AG04449 (cell line): ENCODE data around the gene ERO1B.

ENCODE experiments used
- CTCF ChIA-PET: fragments of 350-600 bp; formaldehyde crosslinking; extraction: SDS; loops from one replicate; lab custom pipeline; 2021; ENCODE audit warnings: antibody characterized with exemption; lab: Yijun Ruan, JAX
- POLR2A ChIA-PET: fragments of 400-600, 350-600 bp; formaldehyde crosslinking; extraction: SDS; loops from one replicate; lab custom pipeline; 2020; ENCODE audit warnings: antibody characterized with exemption, inconsistent platforms; lab: Yijun Ruan, JAX
- DNase-seq: peaks from one replicate; pipeline ENCODE4 v3.0.0-alpha.2; 2010; ENCODE audit warnings: low read depth, low spot score
- H3K4me3 ChIP-seq: 2 replicates; pipeline ENCODE4 v1.5.1; 2011; ENCODE audit warnings: low read depth, mild to moderate bottlenecking, control low read depth, low read length
- CTCF ChIP-seq: IDR thresholded peaks from one replicate; pipeline ENCODE4 v1.5.1; 2011; ENCODE audit warnings: mild to moderate bottlenecking, moderate library complexity, low read length, control low read depth, inconsistent platforms; ENCODE audit not compliant: insufficient read depth; ENCODE audit errors: missing control alignments

The ERO1B gene

GRCh38 chr1:236261898-236262297 is 19.9 kb downstream of the ERO1B start:
- CTCF ChIA-PET, result no interaction called here
- H3K4me3 ChIP-seq, result no peak overlapping the region
- DNase-seq, result no peak
- TF ChIP-seq CTCF, result no peak
- POLR2A ChIA-PET, result no interaction called here

- TF ChIP-seq CTCF, result no peak
- CTCF ChIA-PET, result no interaction called here
- no peak for DNase-seq
- no peak overlapping the region for H3K4me3 ChIP-seq
- POLR2A ChIA-PET, result no interaction called here
Observed at GRCh38 chr1:236261033-236261432, 20.7 kb downstream of the ERO1B start.

- no peak for TF ChIP-seq CTCF
- no peak overlapping the region for H3K4me3 ChIP-seq
- POLR2A ChIA-PET, result no interaction called here
- DNase-seq, result no peak
- CTCF ChIA-PET, result no interaction called here
Observed at GRCh38 chr1:236259043-236259442, 22.7 kb downstream of the ERO1B start.

- POLR2A ChIA-PET, result no interaction called here
- H3K4me3 ChIP-seq, result no peak overlapping the region
- no peak for DNase-seq
- CTCF ChIA-PET, result no interaction called here
- TF ChIP-seq CTCF, result no peak
Observed at GRCh38 chr1:236258114-236258622, 23.6 kb downstream of the ERO1B start.

GRCh38 chr1:236257216-236257615 is 24.5 kb downstream of the ERO1B start:
- H3K4me3 ChIP-seq, result no peak overlapping the region
- ChIA-PET CTCF (no interaction called here), POLR2A (no interaction called here)
- DNase-seq, result no peak
- no peak for TF ChIP-seq CTCF

- POLR2A ChIA-PET, result no interaction called here
- CTCF ChIA-PET, result no interaction called here
- no peak for DNase-seq
- no peak overlapping the region for H3K4me3 ChIP-seq
- no peak for TF ChIP-seq CTCF
Observed at GRCh38 chr1:236253918-236254637, 27.7 kb downstream of the ERO1B start.
